ENCODE results near the gene KATNIP. TPM values are rescaled to one million over a fixed set of nuclear protein-coding genes. Genes with fewer than 3 reads are reported as not detected.

KATNIP gene
- total RNA-seq, 4 donors from 2014 or later, result 11.2 to 20.0 (median 17.5) TPM

GRCh38 chr16:27595993-27596392 lies 46.0 kb downstream of the KATNIP start:
- Histone ChIP-seq H3K27me3 (no peaks in the 10 kb centered on the region), H3K4me3 (no peak overlapping the region), H3K27ac (replicated peaks in 1 of 4) (no peak overlapping the region), H3K9me3 (no peaks in the 10 kb centered on the region), H3K4me1 (no peaks in the 10 kb centered on the region), H3K36me3 (peaks cover 0 to 14% (median 11%) of the 10 kb centered on the region in 4 donors)
- WGBS, result 81% methylated on average over 6 of the region's 6 CpGs
- DNase-seq (ENCODE audit: extremely low spot score), result no peak
- TF ChIP-seq EP300 (IDR thresholded peaks at IDR 0.05), result no peak
- no peak for TF ChIP-seq CTCF (IDR thresholded peaks at IDR 0.05)
- TF ChIP-seq POLR2AphosphoS5 (IDR thresholded peaks at IDR 0.05), result no peak
- TF ChIP-seq POLR2A (IDR thresholded peaks at IDR 0.05; ENCODE audit: low read depth), result no peak
- intact Hi-C loops (cut with DNase I), result no loop called here

DNA sequence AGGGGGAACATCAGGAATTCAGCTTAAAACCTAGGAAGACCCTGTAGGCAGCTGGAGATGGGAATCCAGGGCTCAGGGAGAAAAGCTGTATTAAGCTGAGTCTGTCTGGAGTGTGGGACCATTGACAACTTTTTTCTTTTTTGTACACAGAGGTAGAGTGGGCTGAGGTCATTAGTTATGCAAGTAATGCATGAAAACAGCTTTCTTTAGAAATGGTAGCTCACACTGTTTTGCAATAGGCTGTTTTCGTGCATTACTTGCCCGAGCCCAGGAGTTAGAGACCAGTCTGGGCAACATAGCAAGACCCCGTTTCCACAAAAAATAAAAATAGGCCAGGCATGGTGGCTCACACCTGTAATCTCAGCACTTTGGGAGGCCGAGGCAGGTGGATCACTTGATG lies 46.5 kb downstream of the KATNIP start:
- no peak for DNase-seq (ENCODE audit: extremely low spot score)
- H3K27ac ChIP-seq (replicated peaks in 1 of 4), result no peak overlapping the region
- no peaks in the 10 kb centered on the region for H3K4me1 ChIP-seq
- H3K4me3 ChIP-seq, result no peak overlapping the region
- H3K36me3 ChIP-seq, result peaks cover 0 to 14% (median 11%) of the 10 kb centered on the region in 4 donors
- H3K9me3 ChIP-seq, result no peaks in the 10 kb centered on the region
- WGBS, result 95% methylated on average over 4 of the region's 4 CpGs
- no peak for TF ChIP-seq POLR2AphosphoS5 (IDR thresholded peaks at IDR 0.05)
- TF ChIP-seq CTCF (IDR thresholded peaks at IDR 0.05), result no peak
- TF ChIP-seq EP300 (IDR thresholded peaks at IDR 0.05), result no peak
- no peaks in the 10 kb centered on the region for H3K27me3 ChIP-seq
- intact Hi-C loops (cut with DNase I), result no loop called here

GRCh38 chr16:27597361-27597760 lies 47.4 kb downstream of the KATNIP start:
- H3K9me3 ChIP-seq, result no peaks in the 10 kb centered on the region
- H3K4me1 ChIP-seq, result no peaks in the 10 kb centered on the region
- H3K27ac ChIP-seq (replicated peaks in 1 of 4), result no peak overlapping the region
- intact Hi-C loops (cut with DNase I), result no loop called here
- no peak for DNase-seq (ENCODE audit: extremely low spot score)
- H3K36me3 ChIP-seq, result peaks cover 0 to 14% (median 10%) of the 10 kb centered on the region in 4 donors
- 92% methylated on average over 3 of the region's 3 CpGs for WGBS
- H3K27me3 ChIP-seq, result no peaks in the 10 kb centered on the region
- TF ChIP-seq POLR2AphosphoS5 (IDR thresholded peaks at IDR 0.05), result no peak
- no peak overlapping the region for H3K4me3 ChIP-seq

DNA sequence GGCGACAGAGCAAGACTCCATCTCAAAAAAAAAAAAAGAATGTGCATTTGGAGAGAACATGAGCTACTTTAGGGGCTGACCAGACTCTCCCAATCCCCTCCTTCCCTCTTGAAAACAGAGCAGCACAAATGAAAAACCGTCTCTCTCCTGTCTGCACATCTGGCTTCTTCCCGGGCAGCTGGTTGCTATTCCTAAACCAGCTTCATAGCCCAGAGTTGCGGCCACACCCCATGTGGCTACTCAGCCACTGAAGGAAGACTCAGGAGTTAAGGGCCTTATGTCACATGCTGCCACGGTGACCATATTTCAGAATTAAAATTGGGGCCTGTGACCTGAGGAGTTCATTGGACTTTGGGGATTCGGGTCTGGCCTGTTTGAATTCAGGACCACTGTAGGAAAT lies 48.3 kb downstream of the KATNIP start:
- Histone ChIP-seq H3K9me3 (no peaks in the 10 kb centered on the region), H3K36me3 (peaks cover 0 to 14% (median 9%) of the 10 kb centered on the region in 4 donors), H3K27me3 (no peaks in the 10 kb centered on the region), H3K27ac (replicated peaks in 1 of 4) (no peak overlapping the region), H3K4me3 (no peak overlapping the region), H3K4me1 (no peaks in the 10 kb centered on the region)
- intact Hi-C loops (cut with DNase I), result no loop called here
- no peak for DNase-seq (ENCODE audit: extremely low spot score)
- 86% methylated on average over 6 of the region's 6 CpGs for WGBS
- TF ChIP-seq POLR2AphosphoS5 (IDR thresholded peaks at IDR 0.05) (no peak), CTCF (IDR thresholded peaks at IDR 0.05) (no peak), EP300 (IDR thresholded peaks at IDR 0.05) (no peak), POLR2A (IDR thresholded peaks at IDR 0.05; ENCODE audit: low read depth) (no peak)

GRCh38 chr16:27598931-27599565 lies 49.1 kb downstream of the KATNIP start:
- H3K27me3 ChIP-seq, result no peaks in the 10 kb centered on the region
- TF ChIP-seq EP300 (IDR thresholded peaks at IDR 0.05) (no peak), POLR2AphosphoS5 (IDR thresholded peaks at IDR 0.05) (no peak)
- WGBS, result 96% methylated on average over 9 of the region's 10 CpGs
- H3K4me1 ChIP-seq, result no peaks in the 10 kb centered on the region
- no peak overlapping the region for H3K4me3 ChIP-seq
- intact Hi-C loops (cut with DNase I), result no loop called here
- H3K36me3 ChIP-seq, result peaks cover 0 to 14% (median 7%) of the 10 kb centered on the region in 4 donors
- no peak for DNase-seq (ENCODE audit: extremely low spot score)
- no peaks in the 10 kb centered on the region for H3K9me3 ChIP-seq
- H3K27ac ChIP-seq (replicated peaks in 1 of 4), result no peak overlapping the region

DNA sequence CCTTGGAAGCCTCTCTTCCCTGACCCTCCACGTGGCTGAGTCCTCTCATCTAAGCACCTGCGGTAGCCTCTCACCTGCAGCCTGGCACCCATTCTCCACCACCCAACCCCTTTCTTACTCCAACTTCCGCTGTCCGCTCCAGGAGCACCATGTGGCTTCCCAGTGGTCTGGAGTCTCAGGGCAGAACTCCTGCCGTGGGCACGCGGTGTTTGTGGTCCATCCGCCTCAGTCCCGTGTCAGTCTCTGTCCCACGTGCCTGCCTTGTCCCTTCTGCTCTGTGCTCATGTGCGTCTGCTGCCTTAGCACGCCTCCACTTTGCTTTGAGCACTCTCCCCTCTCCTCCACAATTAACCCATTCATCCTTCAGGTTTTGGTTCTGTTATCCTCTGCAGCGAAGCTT lies 49.7 kb downstream of the KATNIP start:
- peaks cover 0 to 14% (median 7%) of the 10 kb centered on the region in 4 donors for H3K36me3 ChIP-seq
- no peaks in the 10 kb centered on the region for H3K4me1 ChIP-seq
- no peaks in the 10 kb centered on the region for H3K9me3 ChIP-seq
- 87% methylated on average over 13 of the region's 13 CpGs for WGBS
- no peak for DNase-seq (ENCODE audit: extremely low spot score)
- intact Hi-C loops (cut with DNase I), result no loop called here
- TF ChIP-seq POLR2AphosphoS5 (IDR thresholded peaks at IDR 0.05) (no peak), EP300 (IDR thresholded peaks at IDR 0.05) (no peak), CTCF (IDR thresholded peaks at IDR 0.05) (no peak), POLR2A (IDR thresholded peaks at IDR 0.05; ENCODE audit: low read depth) (no peak)
- no peaks in the 10 kb centered on the region for H3K27me3 ChIP-seq
- no peak overlapping the region for H3K27ac ChIP-seq (replicated peaks in 1 of 4)
- no peak overlapping the region for H3K4me3 ChIP-seq

Data from esophagus muscularis mucosa (tissue), 4 donors.